GM18502 (cell line): ENCODE measurements around the gene COL27A1.
"Not testable (repeated sequence)": the region's sequence is repeated elsewhere in the genome, so short reads cannot be mapped to it uniquely, and the experiment has no call there.

Experiments used
- ATAC-seq: cut with Tn5 transposase; IDR thresholded peaks from one replicate; pipeline ENCODE4 v1.9.1; 2021; ENCODE audit warnings: mild to moderate bottlenecking; ENCODE audit not compliant: unreplicated experiment, poor library complexity

COL27A1 gene

DNA sequence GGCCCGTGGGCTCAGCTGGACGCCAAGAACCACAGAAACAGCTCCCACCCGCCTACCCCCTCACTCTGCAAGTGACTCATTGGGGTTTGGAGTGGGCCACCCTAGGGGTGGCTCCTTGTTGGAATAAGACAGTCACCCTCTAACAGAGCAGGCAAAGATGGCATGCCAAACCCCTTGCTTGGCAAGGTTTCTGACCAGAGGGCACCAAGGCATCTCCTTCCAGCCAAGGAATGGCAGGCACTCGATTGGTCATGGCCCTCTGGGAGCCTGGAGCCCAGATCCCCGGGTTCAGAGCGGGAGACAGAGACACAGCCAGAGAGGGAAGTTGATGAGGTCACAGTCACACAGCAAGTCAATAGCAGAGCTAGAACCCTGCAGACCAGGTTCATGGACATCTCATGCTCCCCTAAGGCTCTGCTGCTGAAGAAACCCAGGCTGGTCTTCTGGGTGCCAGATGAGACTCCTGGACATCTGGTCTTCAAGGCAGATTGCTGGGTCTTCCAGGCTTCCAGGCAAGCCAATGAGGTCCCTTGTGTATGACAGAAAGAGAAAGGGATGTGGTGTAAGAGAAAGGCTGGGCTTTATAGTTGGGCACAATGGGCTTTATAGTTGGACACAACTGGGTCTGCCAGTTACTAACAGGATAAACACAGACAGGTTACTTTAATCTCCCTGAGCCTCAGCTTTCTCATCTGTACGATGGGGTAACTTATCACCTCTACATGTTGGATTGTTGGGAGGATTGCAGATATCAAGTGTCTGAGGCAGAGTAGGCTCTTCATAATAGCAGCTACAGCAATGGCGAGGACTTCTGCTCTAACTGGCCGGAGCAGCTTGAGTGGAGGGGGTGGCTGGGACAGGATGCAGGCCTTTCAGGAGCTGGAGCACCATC, 33.0 kb upstream of the COL27A1 start:
- ATAC-seq = no peak

DNA sequence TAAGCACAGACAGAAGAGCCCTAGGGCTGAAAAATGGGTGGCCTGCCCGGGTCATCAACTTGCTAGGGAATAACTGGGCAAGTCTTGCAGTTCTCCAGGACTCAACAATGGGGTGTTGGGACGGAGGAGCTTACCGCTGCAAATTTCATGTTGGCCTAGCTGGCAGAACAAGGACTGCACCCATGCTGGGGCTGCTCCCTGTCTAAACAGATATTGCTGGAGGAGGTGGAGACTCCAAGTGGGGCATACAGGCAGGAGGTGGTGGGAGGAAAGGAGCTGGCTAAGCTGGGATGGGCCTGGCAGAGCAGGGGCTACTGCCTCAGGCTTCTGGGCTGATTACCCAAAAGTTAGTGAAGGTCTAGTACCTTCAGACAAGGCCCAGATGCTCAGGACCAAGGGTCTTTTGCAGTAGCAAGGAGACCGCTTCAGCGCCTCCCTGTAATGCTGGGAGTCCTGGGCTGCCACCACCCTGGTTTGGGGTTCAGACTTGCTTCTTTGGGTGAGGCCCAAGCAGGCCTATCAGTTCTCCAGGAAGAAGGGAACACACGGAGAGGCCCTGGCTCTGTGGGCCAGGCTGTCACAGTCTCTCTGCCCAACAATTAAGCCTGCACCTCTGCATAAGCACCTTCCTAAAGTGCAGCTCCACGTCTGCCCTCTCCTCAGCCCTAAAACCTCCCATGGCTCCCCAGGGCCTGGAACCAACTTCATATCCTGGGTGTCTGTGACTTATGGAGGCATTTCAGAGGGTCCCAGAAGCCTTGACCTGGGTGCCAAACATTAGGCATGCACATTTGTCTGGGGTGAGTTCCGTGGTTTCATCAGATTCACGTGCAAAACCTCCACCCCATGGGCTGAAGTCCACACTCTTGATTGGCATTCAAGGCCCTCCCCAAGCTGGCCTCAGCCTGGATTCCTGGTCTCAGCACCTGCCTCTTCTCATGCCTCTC, 32.0 kb upstream of the COL27A1 start:
- no peak for ATAC-seq

- no peak for ATAC-seq
Measured at GRCh38 chr9:114124138-114124537, 31.2 kb upstream of the COL27A1 start.

DNA sequence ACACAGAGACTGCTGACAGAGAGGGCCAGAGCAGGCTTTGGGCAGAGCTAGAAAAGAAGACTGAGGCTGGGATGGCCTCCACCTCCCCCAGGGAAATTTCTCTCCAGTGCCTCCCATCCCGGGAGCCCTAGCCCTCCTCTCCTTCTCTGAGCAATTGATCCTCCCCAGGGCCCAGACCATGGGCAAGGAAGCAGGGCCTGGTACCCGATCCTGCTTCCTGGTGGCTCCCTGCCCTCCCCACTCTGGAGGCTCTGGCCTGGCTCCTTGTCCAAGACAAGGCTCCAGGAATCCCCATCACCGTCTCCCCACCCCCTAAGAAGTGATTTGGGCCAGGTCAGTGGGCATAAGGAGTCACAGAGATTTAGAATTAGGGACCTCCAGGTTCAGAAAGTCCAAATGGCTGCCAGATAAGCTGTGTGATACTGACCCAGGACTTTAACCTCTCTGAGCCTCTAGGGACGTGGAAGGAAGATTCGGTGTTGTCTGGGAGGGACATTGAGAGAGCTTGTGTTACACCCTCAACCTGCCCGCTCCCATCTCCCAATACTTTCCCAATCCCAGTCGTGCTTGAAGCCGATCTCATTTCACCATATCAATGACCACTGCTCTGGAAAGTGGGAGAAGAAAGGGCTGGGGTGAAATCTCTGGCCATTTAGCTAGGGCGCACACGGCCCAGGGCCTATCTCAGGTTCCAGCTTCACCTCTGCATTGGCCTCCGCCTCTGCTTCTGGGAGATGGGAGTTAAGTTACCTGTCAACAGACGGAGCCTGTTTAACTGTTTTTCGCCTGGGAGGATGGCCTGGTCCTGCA, 30.5 kb upstream of the COL27A1 start:
- no peak for ATAC-seq

- ATAC-seq = no peak
Measured at GRCh38 chr9:114125476-114126013, 29.8 kb upstream of the COL27A1 start.

DNA sequence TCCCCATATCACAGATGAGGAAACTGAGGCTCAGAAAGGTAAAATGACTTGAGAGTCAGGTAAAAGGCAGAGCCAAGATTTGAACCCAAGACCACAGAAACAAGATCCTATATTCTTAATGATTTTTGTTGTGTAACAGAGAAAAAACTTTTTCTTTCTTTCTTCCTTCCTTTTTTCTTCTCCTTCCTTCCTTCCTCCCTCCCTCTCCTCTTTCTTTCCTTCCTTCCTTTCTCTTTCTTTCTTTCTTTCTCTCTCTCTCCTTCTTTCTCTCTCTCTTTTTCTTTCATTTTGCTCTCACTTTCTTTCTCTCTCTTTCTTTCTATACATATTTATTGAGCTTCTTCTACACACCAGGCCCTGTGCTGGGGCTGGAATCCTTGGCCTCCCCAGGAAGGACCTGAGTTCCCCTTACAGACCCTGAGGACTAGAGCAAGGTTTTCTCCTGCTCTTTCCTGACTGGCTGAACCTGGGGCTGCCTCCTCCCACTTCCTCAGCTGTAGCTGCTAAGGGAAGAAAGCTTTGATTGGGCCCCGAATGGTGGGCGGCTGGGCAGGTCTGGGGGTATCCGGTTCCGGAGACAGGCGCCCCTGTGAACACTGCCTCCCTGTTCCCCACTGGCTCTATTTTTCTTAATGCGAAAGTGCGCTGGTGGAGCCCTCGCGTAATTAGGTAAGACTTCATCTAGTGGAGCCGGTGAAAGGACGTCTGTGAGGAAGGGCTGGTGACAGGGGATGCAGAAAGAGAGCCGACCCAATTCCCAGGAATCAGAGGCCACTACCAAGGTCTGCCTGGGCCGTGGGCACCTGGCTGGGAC, 28.9 kb upstream of the COL27A1 start:
- no peak for ATAC-seq

DNA sequence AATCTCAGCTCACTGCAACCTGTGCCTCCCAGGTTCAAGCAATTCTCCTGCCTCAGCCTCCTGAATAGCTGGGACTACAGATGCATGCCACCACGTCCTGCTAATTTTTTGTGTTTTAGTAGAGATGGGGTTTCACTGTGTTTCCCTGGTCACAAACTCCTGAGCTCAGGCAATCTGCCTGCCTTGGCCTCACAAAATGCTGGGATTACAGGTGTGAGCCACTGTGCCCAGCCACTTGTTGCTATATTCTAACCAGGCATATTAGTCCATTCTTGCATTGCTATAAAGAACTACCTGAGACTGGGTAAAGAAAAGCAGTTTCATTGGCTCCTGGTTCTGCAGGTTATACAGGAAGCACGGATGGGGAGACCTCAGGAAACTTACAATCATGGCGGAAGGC, 26.6 kb upstream of the COL27A1 start:
- ATAC-seq = not testable (repeated sequence)

- ATAC-seq = no peak
Measured at GRCh38 chr9:114130141-114130540, 25.2 kb upstream of the COL27A1 start.

- ATAC-seq = no peak
Measured at GRCh38 chr9:114130624-114131277, 24.6 kb upstream of the COL27A1 start.

DNA sequence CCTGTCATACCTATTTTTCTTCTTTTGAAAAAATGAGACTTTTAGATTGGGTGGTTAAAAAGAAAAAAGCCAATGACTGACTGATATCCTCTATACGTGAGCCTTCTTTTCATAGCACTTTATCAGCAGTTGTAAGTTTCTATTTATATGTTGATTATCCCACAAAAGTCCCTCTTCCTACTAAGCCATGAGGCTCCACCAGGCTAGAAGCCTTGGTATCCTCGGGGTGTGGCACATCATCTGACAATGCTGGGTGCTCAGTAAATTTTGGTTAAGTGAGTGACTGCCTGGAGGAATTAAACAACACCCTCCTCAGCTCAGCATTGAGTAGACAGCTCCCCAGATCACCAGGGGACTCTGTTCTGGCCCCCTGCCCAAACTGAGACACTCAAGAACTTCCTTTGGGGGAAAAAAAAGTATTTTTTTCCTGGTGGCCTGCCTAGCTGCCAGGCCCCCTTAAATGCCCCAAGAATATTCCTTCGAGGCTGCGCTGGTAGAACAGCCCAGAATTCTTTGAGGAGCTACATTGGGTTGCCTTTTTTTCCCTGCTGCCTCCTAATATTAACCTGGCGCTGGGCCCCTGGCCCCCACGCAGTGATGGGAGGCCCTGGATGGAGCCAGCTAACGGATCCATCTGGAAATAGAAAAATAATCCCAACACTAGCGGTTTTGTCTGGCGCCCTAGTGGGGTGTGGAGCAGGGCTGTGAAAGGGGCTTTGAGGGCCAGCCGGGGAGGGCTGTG, 23.4 kb upstream of the COL27A1 start:
- ATAC-seq = no peak

DNA sequence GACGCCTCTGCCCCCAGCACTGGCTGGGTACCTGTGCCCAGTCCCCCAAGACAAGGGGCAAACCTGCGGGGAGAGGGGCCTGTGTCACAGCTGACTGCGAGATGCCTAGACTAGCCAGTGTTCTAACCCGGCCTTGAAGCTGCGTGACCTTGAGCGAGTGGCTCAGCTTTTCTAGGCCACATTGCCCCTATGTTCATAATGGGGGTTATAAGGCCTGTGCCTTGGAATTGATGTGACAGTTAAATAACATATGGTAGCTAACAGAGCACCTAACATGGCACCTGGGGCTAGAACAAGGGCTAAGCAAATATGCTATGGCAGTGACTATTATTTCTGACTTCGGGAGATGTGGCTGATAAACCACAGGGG, 22.8 kb upstream of the COL27A1 start:
- no peak for ATAC-seq

DNA sequence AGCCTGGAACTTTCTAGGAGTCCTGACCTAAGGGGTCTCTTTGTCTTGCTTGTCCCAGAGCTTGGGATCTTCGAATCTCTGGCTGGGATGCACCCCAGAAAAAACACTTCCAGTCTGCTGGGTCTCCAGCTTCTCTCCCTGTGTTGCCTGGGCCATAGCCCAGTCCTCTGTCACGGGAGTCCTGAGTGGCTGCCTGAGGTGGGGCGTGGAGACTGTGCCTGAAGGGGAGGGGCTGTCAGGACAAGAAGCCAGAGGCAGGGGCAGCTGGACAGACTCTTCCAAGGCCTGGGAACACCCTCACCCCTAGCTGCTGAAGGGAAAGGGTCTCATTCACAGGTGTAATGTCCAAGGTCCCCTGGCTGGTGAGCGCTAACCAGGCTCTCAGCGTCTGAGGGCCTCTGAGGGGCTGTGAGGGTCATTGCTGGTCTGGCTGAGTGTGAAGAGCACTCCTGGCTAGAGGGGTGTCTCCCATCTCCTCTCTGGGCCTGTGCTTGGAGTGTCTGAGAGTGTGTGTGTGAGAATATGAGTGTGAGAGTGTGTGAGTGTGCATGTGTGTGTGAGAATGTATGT, 20.4 kb upstream of the COL27A1 start:
- no peak for ATAC-seq

GRCh38 chr9:114137831-114138230, 17.5 kb upstream of the COL27A1 start:
- no peak for ATAC-seq

- ATAC-seq = no peak
Measured at GRCh38 chr9:114138552-114138971, 16.8 kb upstream of the COL27A1 start.

DNA sequence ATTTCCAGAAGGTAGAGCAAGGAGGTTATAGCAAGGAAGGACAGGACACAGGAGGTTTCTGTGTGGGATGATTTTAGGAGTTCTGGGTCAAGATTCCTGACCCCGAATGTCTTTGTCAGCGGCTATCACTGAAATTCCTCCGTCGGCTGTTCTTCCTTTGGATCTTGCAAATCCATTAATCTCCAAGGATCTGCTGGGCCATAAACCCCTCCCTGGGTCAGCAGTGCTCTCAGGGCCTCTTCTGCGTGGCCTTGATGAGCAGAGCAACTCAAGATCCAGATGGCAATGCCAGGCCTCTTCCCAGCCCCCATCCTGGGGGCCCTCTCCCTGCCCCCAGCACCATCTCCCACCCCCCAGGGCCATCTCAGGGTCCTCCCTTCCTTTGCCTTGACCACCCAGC, 16.3 kb upstream of the COL27A1 start:
- ATAC-seq = no peak

DNA sequence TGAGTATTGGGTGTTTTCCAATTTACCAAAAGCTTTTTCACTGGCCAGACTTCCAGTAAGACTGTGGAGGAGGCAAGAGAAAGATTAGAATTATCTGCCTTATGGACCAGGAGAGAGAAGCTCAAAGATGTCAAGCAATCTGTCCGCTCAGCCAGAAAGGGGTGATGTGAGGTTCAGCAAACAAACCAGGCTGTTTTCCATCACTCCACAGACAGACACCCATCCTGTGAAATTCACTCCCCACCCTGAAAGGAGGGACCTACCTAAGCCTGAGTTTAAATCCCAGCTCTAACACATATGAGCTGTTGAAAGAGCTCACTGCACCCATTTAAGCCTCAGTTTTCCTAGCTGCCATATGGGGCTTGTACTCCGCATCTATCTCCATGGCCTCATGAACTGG, 14.9 kb upstream of the COL27A1 start:
- ATAC-seq = no peak

DNA sequence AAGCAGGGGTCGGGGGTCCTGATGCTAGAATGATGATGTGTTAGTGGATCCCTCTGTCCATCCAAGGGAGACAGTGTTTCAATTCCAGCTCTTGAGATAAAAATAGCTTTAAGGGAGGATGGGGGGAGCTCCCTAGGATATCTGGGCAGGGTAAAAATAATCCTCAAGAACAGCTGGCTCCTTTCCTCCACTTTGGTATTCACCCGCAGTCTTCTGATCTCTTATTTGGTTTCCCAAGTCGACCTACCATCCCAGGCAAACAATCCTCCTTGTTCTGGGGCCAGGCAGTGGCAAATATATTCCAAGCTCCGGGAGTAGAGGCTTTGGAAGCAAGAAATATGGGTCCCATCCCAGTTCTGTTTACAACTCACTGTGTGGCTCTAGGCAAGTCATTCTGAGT, 14.5 kb upstream of the COL27A1 start:
- no peak for ATAC-seq
